Tibial artery (tissue), 4 donors: Measurements from ENCODE around the gene FAM210B.

Source experiments
- DNase-seq, 2 donors: peaks; one replicate each; pipeline ENCODE4 v3.0.0-alpha.2; 2019
- H3K27ac ChIP-seq, 2 donors: fragments of 200-600 bp; sonication (generic) in 1 of 2; 1 replicate in 1 of 2; 2 replicates in 1 of 2; pipeline ENCODE4 v1.5.1; 2018 to 2019; ENCODE audit warnings: mild to moderate bottlenecking in 1 of 2
- H3K27me3 ChIP-seq, 2 donors: fragments of 200-600 bp; sonication (generic) in 1 of 2; one replicate each; pipeline versions ENCODE4 v1.5.1 to v1.6.0; 2016 to 2019
- H3K36me3 ChIP-seq, 3 donors: fragments of 200-600 bp; sonication (generic) in 2 of 3; one replicate each; pipeline ENCODE4 v1.5.1; 2016 to 2019; ENCODE audit warnings: mild to moderate bottlenecking in 2 of 3
- H3K4me1 ChIP-seq, 4 donors: fragments of 200-600 bp; sonication (generic) in 2 of 4; 1 replicate in 3 of 4; 2 replicates in 1 of 4; pipeline ENCODE4 v1.5.1; 2016 to 2019
- H3K4me3 ChIP-seq, 2 donors: fragments of 200-600 bp; sonication (generic) in 1 of 2; 1 replicate in 1 of 2; 2 replicates in 1 of 2; pipeline ENCODE4 v1.5.1; 2018 to 2019; ENCODE audit warnings: mild to moderate bottlenecking in 2 of 2
- H3K9me3 ChIP-seq, 3 donors: fragments of 200-600 bp; sonication (generic) in 1 of 3; one replicate each; pipeline ENCODE4 v1.5.1; 2016 to 2019
- CTCF ChIP-seq, 2 experiments: fragments of 200-600 bp in 1 of 2; fragments of 450-650 bp in 1 of 2; IDR thresholded peaks; one replicate each; pipeline ENCODE4 v1.5.1; 2017 to 2019; ENCODE audit warnings: antibody characterized with exemption in 2 of 2, mild to moderate bottlenecking in 1 of 2, moderate library complexity in 1 of 2
- intact Hi-C: fragments of 100-400 bp; cut with DNase I; formaldehyde crosslinking; loops from one replicate; pipeline ENCODE4 v1.15.0; 2023; ENCODE audit warnings: low total_unique reads

FAM210B gene

GRCh38 chr20:56412949-56413348, 54.2 kb downstream of the FAM210B start:
- no peaks in the 10 kb centered on the region for H3K27me3 ChIP-seq
- no peak overlapping the region for H3K27ac ChIP-seq
- H3K9me3 ChIP-seq: no peaks in the 10 kb centered on the region
- peaks cover 2 to 35% (median 7%) of the 10 kb centered on the region in 3 donors for H3K36me3 ChIP-seq
- H3K4me3 ChIP-seq: peak overlapping the region; percentile 12 to 31
- DNase-seq: no peak
- intact Hi-C loops: no loop called here
- TF ChIP-seq CTCF (IDR thresholded peaks at IDR 0.05): no peak
- no peaks in the 10 kb centered on the region for H3K4me1 ChIP-seq

GRCh38 chr20:56414842-56415765, 56.3 kb downstream of the FAM210B start:
- peaks cover 0 to 22% (median 0%) of the 10 kb centered on the region in 3 donors for H3K36me3 ChIP-seq
- H3K27me3 ChIP-seq: no peaks in the 10 kb centered on the region
- H3K4me1 ChIP-seq: no peaks in the 10 kb centered on the region
- H3K4me3 ChIP-seq: no peak overlapping the region
- TF ChIP-seq CTCF (IDR thresholded peaks at IDR 0.05): no peak
- H3K9me3 ChIP-seq: no peaks in the 10 kb centered on the region
- no peak for DNase-seq
- H3K27ac ChIP-seq: no peak overlapping the region
- intact Hi-C loops: no loop called here

GRCh38 chr20:56417402-56417801, 58.6 kb downstream of the FAM210B start:
- no peak for TF ChIP-seq CTCF (IDR thresholded peaks at IDR 0.05)
- intact Hi-C loops: no loop called here
- no peaks in the 10 kb centered on the region for H3K27me3 ChIP-seq
- peaks cover 0 to 22% (median 0%) of the 10 kb centered on the region in 3 donors for H3K36me3 ChIP-seq
- no peaks in the 10 kb centered on the region for H3K4me1 ChIP-seq
- H3K9me3 ChIP-seq: no peaks in the 10 kb centered on the region
- H3K4me3 ChIP-seq: no peak overlapping the region
- no peak overlapping the region for H3K27ac ChIP-seq
- DNase-seq: no peak

- Histone ChIP-seq H3K4me3 (no peak overlapping the region), H3K27me3 (no peaks in the 10 kb centered on the region), H3K4me1 (no peaks in the 10 kb centered on the region), H3K9me3 (no peaks in the 10 kb centered on the region), H3K36me3 (peaks cover 0 to 19% (median 0%) of the 10 kb centered on the region in 3 donors), H3K27ac (no peak overlapping the region)
- TF ChIP-seq CTCF (IDR thresholded peaks at IDR 0.05): no peak
- DNase-seq: no peak
- intact Hi-C loops: no loop called here
Observed at GRCh38 chr20:56417911-56418310, 59.1 kb downstream of the FAM210B start.
